ENCODE results near the gene ARHGDIA.

The ARHGDIA gene

GRCh38 chr17:81860756-81861568 lies 10.2 kb downstream of the ARHGDIA start:
- peak; percentile 99 for DNase-seq

- DNase-seq, result no peak
Measured at GRCh38 chr17:81859906-81860755, 11.0 kb downstream of the ARHGDIA start, which contains the start of gene P4HB. Gene P4HB, minus strand, starts transcription at chr17:81860535. Its CDS starts 64 bp downstream, at chr17:81860471.

- DNase-seq, result no peak
Measured at GRCh38 chr17:81858967-81859905, 11.9 kb downstream of the ARHGDIA start.

GRCh38 chr17:81858170-81858966 lies 12.8 kb downstream of the ARHGDIA start:
- no peak for DNase-seq

- DNase-seq, result no peak
Measured at GRCh38 chr17:81854974-81855774, 16.0 kb downstream of the ARHGDIA start.

- DNase-seq, result no peak
Measured at GRCh38 chr17:81852237-81852636, 18.9 kb downstream of the ARHGDIA start.

- DNase-seq, result no peak
Measured at GRCh38 chr17:81851423-81851822, 19.7 kb downstream of the ARHGDIA start.

- no peak for DNase-seq
Measured at GRCh38 chr17:81849457-81849856, 21.7 kb downstream of the ARHGDIA start.

GRCh38 chr17:81846743-81847689 lies 24.1 kb downstream of the ARHGDIA start:
- DNase-seq, result no peak

GRCh38 chr17:81845881-81846742 lies 25.0 kb downstream of the ARHGDIA start:
- no peak for DNase-seq

- DNase-seq, result no peak
Measured at GRCh38 chr17:81845361-81845760, 25.8 kb downstream of the ARHGDIA start.

- DNase-seq, result no peak
Measured at GRCh38 chr17:81844887-81845286, 26.2 kb downstream of the ARHGDIA start.

- no peak for DNase-seq
Measured at GRCh38 chr17:81844327-81844851, 26.7 kb downstream of the ARHGDIA start.

GRCh38 chr17:81843713-81844326 lies 27.3 kb downstream of the ARHGDIA start:
- no peak for DNase-seq

GRCh38 chr17:81842725-81843504 lies 28.2 kb downstream of the ARHGDIA start:
- DNase-seq, result no peak

- no peak for DNase-seq
Measured at GRCh38 chr17:81842378-81842724, 28.8 kb downstream of the ARHGDIA start.

GRCh38 chr17:81841866-81842265 lies 29.3 kb downstream of the ARHGDIA start:
- no peak for DNase-seq

Data from NCI-H510A treated with DMSO at 0.1 percent for 48 hours (cell line).